MCF 10A (cell line): ENCODE measurements around the gene BCORL1. TPM values are rescaled to one million over a fixed set of nuclear protein-coding genes. Genes with fewer than 3 reads are reported as not detected.

ENCODE experiments used
- BruUV-seq: library from RNA; stranded (reverse); fragments of 400-500 nt; replicated peaks from 2 replicates; lab custom pipeline; 2021; lab: Mats Ljungman, UMichigan
- CTCF ChIA-PET: fragments of 300-600 bp; sonication (Branson Sonifier 250); formaldehyde crosslinking; extraction: SDS; loops from one replicate; lab custom pipeline; 2021; ENCODE audit warnings: antibody characterized with exemption, inconsistent platforms; lab: Yijun Ruan, JAX
- POLR2A ChIA-PET: fragments of 300-600, 350-650 bp; sonication (Branson Sonifier 250); formaldehyde crosslinking; extraction: SDS; loops from one replicate; lab custom pipeline; 2020; ENCODE audit warnings: antibody characterized with exemption, inconsistent platforms; lab: Yijun Ruan, JAX
- DNase-seq: peaks from one replicate; pipeline ENCODE4 v3.0.0-alpha.2; 2018; ENCODE audit not compliant: unreplicated experiment
- H3K27ac Mint-ChIP-seq: one replicate; pipeline ENCODE4 v1.8.0; 2022; ENCODE audit warnings: mild to moderate bottlenecking, low read depth, mixed read lengths; ENCODE audit not compliant: unreplicated experiment
- H3K27me3 Mint-ChIP-seq: one replicate; pipeline ENCODE4 v1.8.0; 2022; ENCODE audit warnings: mixed read lengths; ENCODE audit not compliant: insufficient read depth, unreplicated experiment
- H3K36me3 Mint-ChIP-seq: one replicate; pipeline ENCODE4 v1.8.0; 2022; ENCODE audit warnings: mild to moderate bottlenecking, moderate library complexity, mixed read lengths; ENCODE audit not compliant: insufficient read depth, unreplicated experiment
- H3K4me1 Mint-ChIP-seq: one replicate; pipeline ENCODE4 v1.8.0; 2022; ENCODE audit warnings: mixed read lengths; ENCODE audit not compliant: insufficient read depth, unreplicated experiment
- H3K4me3 Mint-ChIP-seq: one replicate; pipeline ENCODE4 v1.8.0; 2022; ENCODE audit warnings: mild to moderate bottlenecking, moderate library complexity, mixed read lengths; ENCODE audit not compliant: unreplicated experiment
- H3K9me3 Mint-ChIP-seq: one replicate; pipeline ENCODE4 v1.8.0; 2022; ENCODE audit warnings: mixed read lengths; ENCODE audit not compliant: unreplicated experiment
- CTCF ChIP-seq: fragments of 200-600 bp; IDR thresholded peaks from one replicate; pipeline ENCODE4 v1.8.0; 2022; ENCODE audit warnings: antibody characterized with exemption, mild to moderate bottlenecking; ENCODE audit not compliant: unreplicated experiment
- intact Hi-C: fragments of 100-400 bp; cut with micrococcal nuclease; formaldehyde crosslinking; loops from 2 replicates; pipeline ENCODE4 v1.14.1; 2022
- total RNA-seq: library from RNA; stranded (reverse); gene quantifications from 2 replicates; pipeline ENCODE4 v1.2.3, GENCODE V29; 2022

Gene BCORL1
- total RNA-seq, 1 experiment from 2014 or later = 2.9 TPM

GRCh38 chrX:129976441-129976840 lies 6.0 kb upstream of the BCORL1 start:
- TF ChIP-seq CTCF = no peak
- H3K9me3 Mint-ChIP-seq = no peaks in the 10 kb centered on the region
- intact Hi-C loops = no loop called here
- BruUV-seq = no TSS peak
- no peak overlapping the region for H3K4me3 Mint-ChIP-seq
- no peaks in the 10 kb centered on the region for H3K4me1 Mint-ChIP-seq
- H3K27me3 Mint-ChIP-seq = peaks cover 32% of the 10 kb centered on the region
- CTCF ChIA-PET = no interaction called here
- no peaks in the 10 kb centered on the region for H3K36me3 Mint-ChIP-seq
- POLR2A ChIA-PET = no interaction called here
- DNase-seq = no peak
- H3K27ac Mint-ChIP-seq = no peak overlapping the region

- CTCF ChIA-PET = interaction anchor here (0.7 kb wide), 1 partner anchor 136 kb away, joined by 3 read pairs; no protein-coding TSS in a partner anchor
- Mint-ChIP-seq H3K27me3 (peaks cover 2% of the 10 kb centered on the region), H3K36me3 (no peaks in the 10 kb centered on the region), H3K27ac (no peak overlapping the region), H3K9me3 (no peaks in the 10 kb centered on the region), H3K4me3 (no peak overlapping the region), H3K4me1 (no peaks in the 10 kb centered on the region)
- no peak for TF ChIP-seq CTCF
- no peak for DNase-seq
- POLR2A ChIA-PET = no interaction called here
- BruUV-seq = no TSS peak
- intact Hi-C loops = no loop called here
Measured at GRCh38 chrX:129979207-129979920, 3.1 kb upstream of the BCORL1 start.

- CTCF ChIA-PET = interaction anchor here (0.7 kb wide), 1 partner anchor 135 kb away, joined by 3 read pairs; no protein-coding TSS in a partner anchor
- intact Hi-C loops = no loop called here
- H3K36me3 Mint-ChIP-seq = no peaks in the 10 kb centered on the region
- POLR2A ChIA-PET = no interaction called here
- TF ChIP-seq CTCF = no peak
- H3K9me3 Mint-ChIP-seq = no peaks in the 10 kb centered on the region
- no peak overlapping the region for H3K27ac Mint-ChIP-seq
- H3K27me3 Mint-ChIP-seq = peaks cover 4% of the 10 kb centered on the region
- no peak for DNase-seq
- peaks cover 4% of the 10 kb centered on the region for H3K4me1 Mint-ChIP-seq
- no TSS peak for BruUV-seq
- no peak overlapping the region for H3K4me3 Mint-ChIP-seq
Measured at GRCh38 chrX:129980001-129980401, 2.4 kb upstream of the BCORL1 start.

GRCh38 chrX:129980540-129981199 lies 1.8 kb upstream of the BCORL1 start:
- DNase-seq = no peak
- no peak for TF ChIP-seq CTCF
- ChIA-PET POLR2A (interaction anchor here (0.9 kb wide), 1 partner anchor 56 kb away, joined by 3 read pairs; no protein-coding TSS in a partner anchor), CTCF (interaction anchor here (0.6 kb wide), 3 partner anchors 78 to 104 kb away, joined by 3 read pairs; no protein-coding TSS in a partner anchor)
- intact Hi-C loops = no loop called here
- Mint-ChIP-seq H3K4me1 (peaks cover 10% of the 10 kb centered on the region), H3K9me3 (no peaks in the 10 kb centered on the region), H3K4me3 (no peak overlapping the region), H3K27ac (no peak overlapping the region), H3K36me3 (peaks cover 6% of the 10 kb centered on the region), H3K27me3 (peaks cover 11% of the 10 kb centered on the region)
- no TSS peak for BruUV-seq
